Progenitor cell of endocrine pancreas (in vitro differentiated cells): ENCODE results near the gene CDK1. TPM values are rescaled to one million over a fixed set of nuclear protein-coding genes. Genes with fewer than 3 reads are reported as not detected.

Experiments
- DNase-seq: peaks from one replicate; pipeline ENCODE4 v3.0.0; 2021; ENCODE audit warnings: low spot score; ENCODE audit not compliant: unreplicated experiment
- H3K27ac Mint-ChIP-seq: 2 replicates; pipeline ENCODE4 v1.8.0; 2021; ENCODE audit warnings: mild to moderate bottlenecking, moderate library complexity, mixed read lengths
- H3K27me3 Mint-ChIP-seq: 2 replicates; pipeline ENCODE4 v1.8.0; 2021; ENCODE audit warnings: mixed read lengths
- H3K36me3 Mint-ChIP-seq: 2 replicates; pipeline ENCODE4 v1.8.0; 2022; ENCODE audit warnings: mixed read lengths; ENCODE audit not compliant: insufficient read depth
- H3K4me1 Mint-ChIP-seq: 2 replicates; pipeline ENCODE4 v1.8.0; 2021; ENCODE audit warnings: low read depth, mixed read lengths
- H3K4me3 Mint-ChIP-seq: 2 replicates; pipeline ENCODE4 v1.8.0; 2021; ENCODE audit warnings: low read depth, mild to moderate bottlenecking, moderate library complexity, mixed read lengths
- H3K9me3 Mint-ChIP-seq: 2 replicates; pipeline ENCODE4 v1.8.0; 2021; ENCODE audit warnings: low read depth, mixed read lengths
- total RNA-seq: library from RNA; stranded (reverse); gene quantifications from 2 replicates; pipeline ENCODE4 v1.2.1, GENCODE V29; 2021
- TF ChIP-seq, protein P1 (sequence below): fragments of 200-600 bp; sonication (generic); IDR thresholded peaks from one replicate; pipeline ENCODE4 v1.5.0; 2021; ENCODE audit warnings: antibody characterized with exemption, mild to moderate bottlenecking; ENCODE audit not compliant: unreplicated experiment

CDK1 gene
- total RNA-seq, 1 donor from 2014 or later, result 38.2 TPM

DNA sequence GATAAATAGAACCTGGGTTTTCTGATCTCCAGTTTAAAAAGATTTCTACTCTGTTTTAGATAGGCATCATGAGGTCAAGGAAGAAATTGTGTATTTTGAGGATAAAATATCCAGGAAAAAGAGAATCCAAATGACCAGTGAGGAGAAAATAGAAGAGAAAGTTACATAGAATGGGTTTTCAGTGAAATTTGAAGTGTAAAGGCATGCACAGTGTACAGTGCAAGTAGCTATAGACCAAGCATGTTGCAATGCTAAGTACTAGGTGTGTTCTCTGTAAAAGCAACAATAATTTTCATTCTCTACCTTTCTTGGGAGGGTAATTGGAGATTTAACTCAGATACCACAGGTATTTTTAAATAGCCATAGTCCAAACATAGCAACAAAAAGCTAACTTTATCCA lies 22.6 kb downstream of the CDK1 start:
- TF ChIP-seq, protein P1, sequence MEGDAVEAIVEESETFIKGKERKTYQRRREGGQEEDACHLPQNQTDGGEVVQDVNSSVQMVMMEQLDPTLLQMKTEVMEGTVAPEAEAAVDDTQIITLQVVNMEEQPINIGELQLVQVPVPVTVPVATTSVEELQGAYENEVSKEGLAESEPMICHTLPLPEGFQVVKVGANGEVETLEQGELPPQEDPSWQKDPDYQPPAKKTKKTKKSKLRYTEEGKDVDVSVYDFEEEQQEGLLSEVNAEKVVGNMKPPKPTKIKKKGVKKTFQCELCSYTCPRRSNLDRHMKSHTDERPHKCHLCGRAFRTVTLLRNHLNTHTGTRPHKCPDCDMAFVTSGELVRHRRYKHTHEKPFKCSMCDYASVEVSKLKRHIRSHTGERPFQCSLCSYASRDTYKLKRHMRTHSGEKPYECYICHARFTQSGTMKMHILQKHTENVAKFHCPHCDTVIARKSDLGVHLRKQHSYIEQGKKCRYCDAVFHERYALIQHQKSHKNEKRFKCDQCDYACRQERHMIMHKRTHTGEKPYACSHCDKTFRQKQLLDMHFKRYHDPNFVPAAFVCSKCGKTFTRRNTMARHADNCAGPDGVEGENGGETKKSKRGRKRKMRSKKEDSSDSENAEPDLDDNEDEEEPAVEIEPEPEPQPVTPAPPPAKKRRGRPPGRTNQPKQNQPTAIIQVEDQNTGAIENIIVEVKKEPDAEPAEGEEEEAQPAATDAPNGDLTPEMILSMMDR, result no peak
- H3K27me3 Mint-ChIP-seq, result no peaks in the 10 kb centered on the region
- no peak overlapping the region for H3K27ac Mint-ChIP-seq
- no peak for DNase-seq
- peaks cover 2% of the 10 kb centered on the region for H3K4me1 Mint-ChIP-seq
- H3K9me3 Mint-ChIP-seq, result no peaks in the 10 kb centered on the region
- peaks cover 3% of the 10 kb centered on the region for H3K36me3 Mint-ChIP-seq
- no peak overlapping the region for H3K4me3 Mint-ChIP-seq

DNA sequence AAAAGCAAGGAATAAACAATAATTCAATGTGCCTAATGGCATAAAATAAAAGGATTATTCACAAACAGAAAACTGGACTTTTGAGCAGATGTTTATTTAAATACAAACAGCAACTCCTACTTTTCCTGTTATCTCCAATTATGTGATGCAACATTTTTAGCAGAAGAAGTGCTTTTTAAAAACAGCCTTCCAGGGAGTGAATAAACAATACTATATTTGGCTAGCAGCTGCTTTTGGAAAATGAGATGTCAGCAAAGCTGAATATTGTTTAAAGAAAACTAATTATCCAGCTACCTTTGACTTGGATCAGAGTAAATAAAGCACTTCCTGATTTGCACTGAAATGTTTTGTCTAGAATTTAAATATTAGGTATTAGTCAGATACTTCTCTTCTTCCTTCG lies 23.2 kb downstream of the CDK1 start:
- Mint-ChIP-seq H3K9me3 (no peaks in the 10 kb centered on the region), H3K4me3 (no peak overlapping the region), H3K4me1 (peaks cover 2% of the 10 kb centered on the region), H3K27ac (no peak overlapping the region), H3K36me3 (peaks cover under 1% of the 10 kb centered on the region), H3K27me3 (no peaks in the 10 kb centered on the region)
- no peak for DNase-seq
- TF ChIP-seq, protein P1, result no peak

DNA sequence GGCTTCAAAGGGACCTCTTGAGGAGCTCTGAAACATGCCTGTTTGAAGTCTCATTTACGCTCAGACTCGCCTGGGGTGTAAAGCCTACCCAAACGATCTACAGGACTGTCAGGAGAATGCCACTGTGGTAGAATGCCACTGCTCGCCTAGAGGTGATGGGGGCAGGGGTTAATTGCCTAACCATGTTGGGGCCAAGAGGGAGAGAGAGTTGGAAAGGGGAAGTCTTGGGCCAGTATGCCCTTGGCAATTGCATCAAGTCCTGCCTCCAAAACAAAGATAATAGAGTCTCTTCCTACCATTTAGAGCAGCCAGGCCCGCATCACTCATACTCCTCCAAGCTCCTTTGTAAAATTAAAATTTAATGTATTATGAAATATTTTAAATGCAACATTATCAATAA lies 25.2 kb downstream of the CDK1 start:
- peaks cover 2% of the 10 kb centered on the region for H3K4me1 Mint-ChIP-seq
- H3K9me3 Mint-ChIP-seq, result no peaks in the 10 kb centered on the region
- H3K27ac Mint-ChIP-seq, result no peak overlapping the region
- H3K27me3 Mint-ChIP-seq, result no peaks in the 10 kb centered on the region
- DNase-seq, result no peak
- no peaks in the 10 kb centered on the region for H3K36me3 Mint-ChIP-seq
- H3K4me3 Mint-ChIP-seq, result no peak overlapping the region
- TF ChIP-seq, protein P1, result no peak

DNA sequence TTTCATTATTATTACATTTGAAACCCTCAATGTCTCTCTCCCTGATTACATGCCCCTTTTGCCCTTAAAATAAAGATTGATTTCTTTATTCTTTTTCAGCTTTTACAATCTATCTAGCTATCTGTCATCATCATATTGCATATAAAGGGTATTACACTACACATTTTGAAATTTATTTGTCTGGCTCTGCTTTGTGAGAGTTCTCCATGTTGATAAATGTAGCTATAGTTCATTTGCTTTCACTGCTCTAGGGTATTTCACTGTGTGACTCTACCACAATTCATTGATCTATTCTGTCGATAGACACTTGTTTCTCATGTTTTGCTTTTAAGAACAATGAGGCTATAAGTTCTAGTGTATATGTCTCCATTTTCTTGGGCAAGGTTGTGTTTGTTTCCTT lies 25.6 kb downstream of the CDK1 start:
- H3K4me1 Mint-ChIP-seq, result peaks cover 2% of the 10 kb centered on the region
- no peaks in the 10 kb centered on the region for H3K36me3 Mint-ChIP-seq
- no peak for DNase-seq
- no peaks in the 10 kb centered on the region for H3K9me3 Mint-ChIP-seq
- H3K27ac Mint-ChIP-seq, result no peak overlapping the region
- no peak overlapping the region for H3K4me3 Mint-ChIP-seq
- H3K27me3 Mint-ChIP-seq, result no peaks in the 10 kb centered on the region
- TF ChIP-seq, protein P1, result no peak

DNA sequence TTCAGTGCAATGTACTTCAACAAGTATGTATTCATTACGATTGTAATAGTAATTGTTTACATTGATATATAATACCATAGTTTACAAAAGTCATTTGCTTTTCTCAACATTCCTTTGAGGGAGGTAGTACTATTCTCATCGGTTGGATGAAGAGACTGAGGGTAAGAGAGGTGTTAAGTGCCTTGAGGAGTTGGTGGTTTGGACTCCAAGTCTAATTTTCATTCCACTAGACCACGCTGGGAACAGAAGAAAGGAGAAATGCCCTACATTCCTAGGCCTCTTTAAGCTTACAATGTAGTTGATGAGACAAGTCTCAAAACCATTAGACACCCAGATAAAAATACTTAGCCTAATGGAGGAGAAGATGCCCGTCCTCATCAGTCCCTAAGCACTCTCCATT lies 28.6 kb downstream of the CDK1 start:
- Mint-ChIP-seq H3K27me3 (no peaks in the 10 kb centered on the region), H3K4me1 (no peaks in the 10 kb centered on the region), H3K36me3 (no peaks in the 10 kb centered on the region), H3K9me3 (no peaks in the 10 kb centered on the region), H3K27ac (no peak overlapping the region), H3K4me3 (no peak overlapping the region)
- DNase-seq, result no peak
- TF ChIP-seq, protein P1, result no peak
